GM12891 (cell line): ENCODE measurements around the gene FCRLB.

Experiments
- POLR2A ChIP-seq: IDR thresholded peaks from 2 replicates; pipeline ENCODE4 v1.6.1; 2011; ENCODE audit warnings: low read depth, low read length, control low read depth
- POLR2AphosphoS5 ChIP-seq: IDR thresholded peaks from 2 replicates; pipeline ENCODE4 v1.6.1; 2011; ENCODE audit warnings: low read depth, low read length, control low read depth
- SPI1 ChIP-seq: IDR thresholded peaks from 2 replicates; pipeline ENCODE4 v1.6.1; 2011; ENCODE audit warnings: low read depth, low read length, control low read depth
- TAF1 ChIP-seq: IDR thresholded peaks from 2 replicates; pipeline ENCODE4 v1.6.1; 2011; ENCODE audit warnings: low read depth, low read length, control low read depth

DNA sequence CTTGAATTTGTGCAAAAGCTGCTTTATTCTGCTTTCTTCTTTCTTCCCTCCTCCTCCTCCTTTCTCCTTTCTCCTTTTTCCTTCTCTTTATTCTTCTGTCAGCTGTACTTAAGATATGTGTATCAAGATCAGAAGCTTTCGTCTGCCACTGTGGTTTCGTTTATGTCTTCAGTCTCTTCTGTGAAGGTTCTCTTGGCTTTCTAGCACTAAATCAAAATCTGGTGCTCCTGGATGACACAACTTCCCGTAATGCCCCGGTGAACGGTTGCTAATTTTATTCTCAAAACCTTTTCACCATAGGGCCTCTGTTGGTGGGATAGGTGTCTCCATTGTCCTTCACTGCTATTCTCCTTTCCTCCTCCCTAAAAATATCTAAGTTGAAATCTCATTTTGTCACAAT, 49.8 kb downstream of the FCRLB start:
- TF ChIP-seq POLR2AphosphoS5 (no peak), POLR2A (no peak), TAF1 (no peak), SPI1 (no peak)
